Activated CD4-positive, CD25-positive, alpha-beta regulatory T cell treated with anti-CD3 and anti-CD28 coated beads, Interleukin-2, amount 50 U/mL, for 72 hours (primary cell): ENCODE data around the gene BTBD10.

ENCODE experiments used
- DNase-seq: peaks from one replicate; pipeline ENCODE4 v3.0.0; 2021

BTBD10 gene

GRCh38 chr11:13338019-13338426 lies 125.0 kb downstream of the BTBD10 start:
- no peak for DNase-seq
